Choroid plexus epithelial cell (primary cell): ENCODE results near the gene LRP1B.
"Not testable (repeated sequence)": the region's sequence is repeated elsewhere in the genome, so short reads cannot be mapped to it uniquely, and the experiment has no call there.

Experiments used
- DNase-seq: peaks from one replicate; pipeline ENCODE4 v3.0.0-alpha.2; 2010; ENCODE audit warnings: low read depth
- H3K4me3 ChIP-seq: 2 replicates; pipeline ENCODE4 v1.5.1; 2011; ENCODE audit warnings: low read depth, mild to moderate bottlenecking, control low read depth, low read length, moderate library complexity
- TF ChIP-seq, protein P1 (sequence below): conservative IDR thresholded peaks from 2 replicates; pipeline ENCODE4 v1.5.1; 2011; ENCODE audit warnings: low read depth, mild to moderate bottlenecking, control low read depth, inconsistent platforms, low read length, moderate library complexity

Gene LRP1B

DNA sequence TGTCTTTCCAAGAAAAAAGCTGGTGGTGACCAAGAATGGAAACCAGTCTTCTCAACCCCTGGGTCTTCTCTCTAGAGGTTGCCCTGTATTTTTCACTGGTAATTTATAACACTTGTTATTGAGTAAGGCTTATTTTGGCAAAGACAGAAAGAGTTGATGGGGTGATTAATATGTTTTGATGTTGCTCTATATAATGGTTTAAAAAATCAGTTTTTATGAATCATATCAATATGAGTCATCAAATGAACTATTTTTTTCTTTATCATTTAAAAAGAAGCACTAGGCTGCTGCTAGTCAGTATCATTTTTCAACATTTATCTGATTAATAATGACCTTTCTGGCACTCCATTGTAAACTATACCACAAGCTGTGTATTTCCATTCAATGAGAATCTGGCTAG is 1142.2 kb downstream of the LRP1B start:
- TF ChIP-seq, protein P1, sequence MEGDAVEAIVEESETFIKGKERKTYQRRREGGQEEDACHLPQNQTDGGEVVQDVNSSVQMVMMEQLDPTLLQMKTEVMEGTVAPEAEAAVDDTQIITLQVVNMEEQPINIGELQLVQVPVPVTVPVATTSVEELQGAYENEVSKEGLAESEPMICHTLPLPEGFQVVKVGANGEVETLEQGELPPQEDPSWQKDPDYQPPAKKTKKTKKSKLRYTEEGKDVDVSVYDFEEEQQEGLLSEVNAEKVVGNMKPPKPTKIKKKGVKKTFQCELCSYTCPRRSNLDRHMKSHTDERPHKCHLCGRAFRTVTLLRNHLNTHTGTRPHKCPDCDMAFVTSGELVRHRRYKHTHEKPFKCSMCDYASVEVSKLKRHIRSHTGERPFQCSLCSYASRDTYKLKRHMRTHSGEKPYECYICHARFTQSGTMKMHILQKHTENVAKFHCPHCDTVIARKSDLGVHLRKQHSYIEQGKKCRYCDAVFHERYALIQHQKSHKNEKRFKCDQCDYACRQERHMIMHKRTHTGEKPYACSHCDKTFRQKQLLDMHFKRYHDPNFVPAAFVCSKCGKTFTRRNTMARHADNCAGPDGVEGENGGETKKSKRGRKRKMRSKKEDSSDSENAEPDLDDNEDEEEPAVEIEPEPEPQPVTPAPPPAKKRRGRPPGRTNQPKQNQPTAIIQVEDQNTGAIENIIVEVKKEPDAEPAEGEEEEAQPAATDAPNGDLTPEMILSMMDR = no peak
- no peak overlapping the region for H3K4me3 ChIP-seq
- no peak for DNase-seq

DNA sequence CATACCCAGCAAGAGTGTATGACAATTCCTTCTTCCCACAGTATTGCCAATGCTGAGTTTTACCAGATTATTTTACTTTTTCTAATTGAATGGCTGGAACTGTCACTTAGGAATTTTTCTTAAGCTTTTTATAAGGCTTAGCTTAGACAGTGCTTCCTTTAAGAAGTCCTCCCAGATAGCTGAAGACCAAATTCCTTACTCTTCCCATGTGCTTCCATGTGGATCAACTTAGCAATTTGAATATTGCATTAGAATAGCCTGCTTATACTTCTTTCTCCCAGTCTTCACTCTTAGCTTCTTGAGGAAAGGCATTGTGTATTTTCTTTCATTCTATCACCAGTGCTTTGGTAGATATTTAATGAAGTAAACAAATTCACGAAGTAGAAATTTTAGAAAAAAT is 1144.4 kb downstream of the LRP1B start:
- no peak overlapping the region for H3K4me3 ChIP-seq
- DNase-seq = no peak
- TF ChIP-seq, protein P1 = no peak

DNA sequence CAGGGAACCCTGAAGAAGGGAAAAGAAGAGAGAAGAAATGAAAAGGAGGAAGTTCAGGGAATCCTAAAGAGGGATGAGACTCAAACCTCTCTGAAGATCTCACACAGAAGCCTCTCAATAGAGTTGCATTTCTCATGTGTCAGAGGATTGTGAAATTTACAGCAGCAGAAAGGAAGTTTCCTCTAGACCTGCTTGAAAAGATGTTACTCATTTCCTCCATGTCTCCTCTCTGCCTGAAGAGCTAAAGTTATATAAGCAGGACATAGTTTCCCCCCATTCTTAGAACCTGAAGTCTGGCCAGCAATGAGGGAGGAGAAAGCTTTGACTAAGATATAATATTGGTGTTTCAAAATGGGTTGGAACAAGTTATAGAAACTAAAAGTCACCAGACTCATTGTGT is 1155.6 kb downstream of the LRP1B start:
- H3K4me3 ChIP-seq = no peak overlapping the region
- DNase-seq = peak; percentile 68
- TF ChIP-seq, protein P1 = no peak

DNA sequence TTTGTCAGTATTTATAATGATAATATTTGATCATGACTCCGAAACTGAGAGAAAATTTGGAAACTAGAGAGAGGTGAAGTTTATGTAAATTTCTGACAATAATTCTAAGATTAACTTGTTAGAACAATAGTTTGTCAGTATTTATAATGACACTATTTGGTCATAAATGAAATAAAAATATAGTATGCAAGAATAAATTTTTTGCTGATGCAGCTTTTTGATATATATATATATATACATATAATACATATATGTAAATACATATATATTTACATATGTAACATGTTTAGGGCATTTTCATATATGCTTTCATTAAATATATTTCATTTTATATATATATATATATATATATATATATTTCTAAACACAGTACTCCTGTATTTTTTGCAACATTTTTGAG is 1158.1 kb downstream of the LRP1B start:
- H3K4me3 ChIP-seq = no peak overlapping the region
- DNase-seq = no peak
- TF ChIP-seq, protein P1 = no peak

DNA sequence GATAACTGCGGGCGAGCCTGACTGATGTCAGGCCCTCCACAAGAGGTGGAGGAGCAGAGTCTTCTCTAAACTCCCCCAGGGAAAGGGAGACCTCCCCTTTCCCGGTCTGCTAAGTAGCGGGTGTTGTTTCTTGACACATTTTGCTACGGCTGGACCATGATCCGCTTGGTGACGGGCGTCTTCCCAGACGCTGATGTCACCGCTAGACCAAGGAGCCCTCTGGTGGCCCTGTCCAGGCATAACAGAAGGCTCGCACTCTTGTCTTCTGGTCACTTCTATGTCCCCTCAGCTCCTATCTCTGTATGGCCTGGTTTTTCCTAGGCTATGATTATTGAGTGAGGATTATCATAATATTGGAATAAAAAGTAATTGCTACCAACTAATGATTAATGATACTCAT is 1166.5 kb downstream of the LRP1B start:
- not testable (repeated sequence) for DNase-seq, H3K4me3 ChIP-seq
- TF ChIP-seq, protein P1 = peak; percentile 18

DNA sequence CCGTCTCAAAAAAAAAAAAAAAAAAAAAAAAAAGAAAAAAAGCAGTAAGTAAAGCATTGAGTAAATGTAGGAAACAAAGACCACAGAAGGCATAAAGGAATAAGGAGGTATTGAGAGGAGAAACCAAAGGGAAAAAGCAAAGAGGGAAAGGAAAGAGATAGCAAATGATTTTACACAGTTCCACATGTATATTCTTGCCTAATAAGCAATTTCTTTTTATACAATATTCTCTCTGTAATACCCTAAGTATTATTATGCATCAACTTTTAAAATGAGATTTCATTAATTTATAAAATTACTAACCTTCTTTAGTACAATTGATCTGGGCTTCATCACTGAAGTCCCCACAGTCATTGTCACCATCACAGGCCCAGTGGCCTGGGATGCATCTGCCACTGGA is 1180.9 kb downstream of the LRP1B start:
- TF ChIP-seq, protein P1 = no peak
- no peak for DNase-seq
- no peak overlapping the region for H3K4me3 ChIP-seq

DNA sequence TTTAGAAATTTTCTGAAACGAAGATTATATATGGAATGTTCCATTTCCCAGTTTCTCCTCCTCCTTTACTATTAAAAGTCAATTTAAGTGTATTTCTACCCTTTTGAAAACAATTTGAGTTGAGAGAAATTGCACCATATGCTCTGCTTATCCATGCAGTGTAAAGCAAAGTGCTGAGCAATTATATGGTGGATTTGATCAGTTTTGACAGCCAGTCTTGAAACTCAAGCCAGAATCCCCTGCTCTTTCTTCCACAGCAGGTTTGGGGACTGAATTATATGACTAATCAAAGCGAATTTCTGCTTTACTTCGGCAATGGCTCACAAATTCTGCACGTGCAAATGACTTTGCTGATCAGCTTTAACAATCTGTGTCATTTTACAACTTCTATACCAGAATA is 1183.6 kb downstream of the LRP1B start:
- DNase-seq = no peak
- H3K4me3 ChIP-seq = no peak overlapping the region
- TF ChIP-seq, protein P1 = no peak
